ENCODE results near the gene TEX29.

DNA sequence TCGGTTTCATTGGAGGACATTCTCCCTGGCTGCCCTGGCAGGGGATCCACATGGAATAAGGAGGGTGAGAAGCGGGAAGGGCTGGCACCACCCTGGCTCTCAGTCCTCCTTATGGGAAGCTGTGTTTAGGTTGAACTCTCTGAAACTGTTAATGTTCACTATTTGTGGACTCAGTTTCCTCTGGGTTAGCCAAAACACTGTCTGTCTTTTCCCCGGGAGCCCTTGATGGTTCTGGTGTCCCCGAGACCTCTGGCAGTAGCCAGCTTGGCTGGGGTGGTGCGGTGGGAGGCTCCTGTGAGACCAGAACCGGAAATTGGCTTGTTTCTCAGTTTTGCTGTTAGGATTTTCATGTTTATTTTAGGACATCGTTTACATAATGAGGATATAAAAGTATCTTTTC, 48.3 kb upstream of the TEX29 start:
- TF ChIP-seq, protein P1, sequence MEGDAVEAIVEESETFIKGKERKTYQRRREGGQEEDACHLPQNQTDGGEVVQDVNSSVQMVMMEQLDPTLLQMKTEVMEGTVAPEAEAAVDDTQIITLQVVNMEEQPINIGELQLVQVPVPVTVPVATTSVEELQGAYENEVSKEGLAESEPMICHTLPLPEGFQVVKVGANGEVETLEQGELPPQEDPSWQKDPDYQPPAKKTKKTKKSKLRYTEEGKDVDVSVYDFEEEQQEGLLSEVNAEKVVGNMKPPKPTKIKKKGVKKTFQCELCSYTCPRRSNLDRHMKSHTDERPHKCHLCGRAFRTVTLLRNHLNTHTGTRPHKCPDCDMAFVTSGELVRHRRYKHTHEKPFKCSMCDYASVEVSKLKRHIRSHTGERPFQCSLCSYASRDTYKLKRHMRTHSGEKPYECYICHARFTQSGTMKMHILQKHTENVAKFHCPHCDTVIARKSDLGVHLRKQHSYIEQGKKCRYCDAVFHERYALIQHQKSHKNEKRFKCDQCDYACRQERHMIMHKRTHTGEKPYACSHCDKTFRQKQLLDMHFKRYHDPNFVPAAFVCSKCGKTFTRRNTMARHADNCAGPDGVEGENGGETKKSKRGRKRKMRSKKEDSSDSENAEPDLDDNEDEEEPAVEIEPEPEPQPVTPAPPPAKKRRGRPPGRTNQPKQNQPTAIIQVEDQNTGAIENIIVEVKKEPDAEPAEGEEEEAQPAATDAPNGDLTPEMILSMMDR (tag by site-specific recombination; IDR thresholded peaks at IDR 0.05), result no peak
- no peak for TF ChIP-seq ZNF776 (tag by site-specific recombination; IDR thresholded peaks at IDR 0.05; ENCODE audit: borderline replicate concordance)
- TF ChIP-seq ZBTB20 (tag by site-specific recombination; IDR thresholded peaks at IDR 0.05), result no peak
- TF ChIP-seq, protein P2, sequence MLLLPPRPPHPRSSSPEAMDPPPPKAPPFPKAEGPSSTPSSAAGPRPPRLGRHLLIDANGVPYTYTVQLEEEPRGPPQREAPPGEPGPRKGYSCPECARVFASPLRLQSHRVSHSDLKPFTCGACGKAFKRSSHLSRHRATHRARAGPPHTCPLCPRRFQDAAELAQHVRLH (tag by site-specific recombination; IDR thresholded peaks at IDR 0.05), result no peak
- no peak for TF ChIP-seq ZBTB8A (tag by site-specific recombination; IDR thresholded peaks at IDR 0.05)
- TF ChIP-seq, protein P3, sequence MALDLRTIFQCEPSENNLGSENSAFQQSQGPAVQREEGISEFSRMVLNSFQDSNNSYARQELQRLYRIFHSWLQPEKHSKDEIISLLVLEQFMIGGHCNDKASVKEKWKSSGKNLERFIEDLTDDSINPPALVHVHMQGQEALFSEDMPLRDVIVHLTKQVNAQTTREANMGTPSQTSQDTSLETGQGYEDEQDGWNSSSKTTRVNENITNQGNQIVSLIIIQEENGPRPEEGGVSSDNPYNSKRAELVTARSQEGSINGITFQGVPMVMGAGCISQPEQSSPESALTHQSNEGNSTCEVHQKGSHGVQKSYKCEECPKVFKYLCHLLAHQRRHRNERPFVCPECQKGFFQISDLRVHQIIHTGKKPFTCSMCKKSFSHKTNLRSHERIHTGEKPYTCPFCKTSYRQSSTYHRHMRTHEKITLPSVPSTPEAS (tag by site-specific recombination; IDR thresholded peaks at IDR 0.05), result no peak
- no peak for TF ChIP-seq ZNF302 (tag by site-specific recombination; IDR thresholded peaks at IDR 0.05; ENCODE audit: low read depth)
- TF ChIP-seq ZBTB48 (tag by site-specific recombination; IDR thresholded peaks at IDR 0.05), result no peak
- no peak for TF ChIP-seq ZBTB21 (tag by site-specific recombination; IDR thresholded peaks at IDR 0.05)
- TF ChIP-seq ZNF354C (tag by site-specific recombination; IDR thresholded peaks at IDR 0.05; ENCODE audit: borderline replicate concordance, low read depth), result no peak
- TF ChIP-seq, protein P4, sequence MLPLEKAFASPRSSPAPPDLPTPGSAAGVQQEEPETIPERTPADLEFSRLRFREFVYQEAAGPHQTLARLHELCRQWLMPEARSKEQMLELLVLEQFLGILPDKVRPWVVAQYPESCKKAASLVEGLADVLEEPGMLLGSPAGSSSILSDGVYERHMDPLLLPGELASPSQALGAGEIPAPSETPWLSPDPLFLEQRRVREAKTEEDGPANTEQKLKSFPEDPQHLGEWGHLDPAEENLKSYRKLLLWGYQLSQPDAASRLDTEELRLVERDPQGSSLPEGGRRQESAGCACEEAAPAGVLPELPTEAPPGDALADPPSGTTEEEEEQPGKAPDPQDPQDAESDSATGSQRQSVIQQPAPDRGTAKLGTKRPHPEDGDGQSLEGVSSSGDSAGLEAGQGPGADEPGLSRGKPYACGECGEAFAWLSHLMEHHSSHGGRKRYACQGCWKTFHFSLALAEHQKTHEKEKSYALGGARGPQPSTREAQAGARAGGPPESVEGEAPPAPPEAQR (tag by site-specific recombination; IDR thresholded peaks at IDR 0.05), result no peak
- TF ChIP-seq REPIN1 (tag by site-specific recombination; IDR thresholded peaks at IDR 0.05; ENCODE audit: low read depth), result no peak
- TF ChIP-seq SETDB1 (IDR thresholded peaks at IDR 0.05; ENCODE audit: insufficient read length, low read length), result no peak
- no peak for TF ChIP-seq ZFP3 (tag by site-specific recombination; IDR thresholded peaks at IDR 0.05; ENCODE audit: low read depth)
